Cerebellar nuclear complex (tissue), 1 donor: ENCODE data around the gene KBTBD12.
A peak's percentile ranks its signal among the peaks of the same experiment; 100 is the strongest.
"Not testable (repeated sequence)": the region's sequence is repeated elsewhere in the genome, so short reads cannot be mapped to it uniquely, and the experiment has no call there.

Experiments
- DNase-seq, 2 experiments: peaks; one replicate each; lab custom pipeline; 2025; lab: John Stamatoyannopoulos, UW

KBTBD12 gene, protein sequence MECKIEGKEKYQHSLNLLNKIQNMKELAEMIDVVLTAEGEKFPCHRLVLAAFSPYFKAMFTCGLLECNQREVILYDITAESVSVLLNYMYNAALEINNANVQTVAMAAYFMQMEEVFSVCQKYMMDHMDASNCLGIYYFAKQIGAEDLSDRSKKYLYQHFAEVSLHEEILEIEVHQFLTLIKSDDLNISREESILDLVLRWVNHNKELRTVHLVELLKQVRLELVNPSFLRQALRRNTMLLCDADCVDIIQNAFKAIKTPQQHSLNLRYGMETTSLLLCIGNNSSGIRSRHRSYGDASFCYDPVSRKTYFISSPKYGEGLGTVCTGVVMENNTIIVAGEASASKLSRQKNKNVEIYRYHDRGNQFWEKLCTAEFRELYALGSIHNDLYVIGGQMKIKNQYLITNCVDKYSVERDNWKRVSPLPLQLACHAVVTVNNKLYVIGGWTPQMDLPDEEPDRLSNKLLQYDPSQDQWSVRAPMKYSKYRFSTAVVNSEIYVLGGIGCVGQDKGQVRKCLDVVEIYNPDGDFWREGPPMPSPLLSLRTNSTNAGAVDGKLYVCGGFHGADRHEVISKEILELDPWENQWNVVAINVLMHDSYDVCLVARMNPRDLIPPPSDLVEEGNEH

DNA sequence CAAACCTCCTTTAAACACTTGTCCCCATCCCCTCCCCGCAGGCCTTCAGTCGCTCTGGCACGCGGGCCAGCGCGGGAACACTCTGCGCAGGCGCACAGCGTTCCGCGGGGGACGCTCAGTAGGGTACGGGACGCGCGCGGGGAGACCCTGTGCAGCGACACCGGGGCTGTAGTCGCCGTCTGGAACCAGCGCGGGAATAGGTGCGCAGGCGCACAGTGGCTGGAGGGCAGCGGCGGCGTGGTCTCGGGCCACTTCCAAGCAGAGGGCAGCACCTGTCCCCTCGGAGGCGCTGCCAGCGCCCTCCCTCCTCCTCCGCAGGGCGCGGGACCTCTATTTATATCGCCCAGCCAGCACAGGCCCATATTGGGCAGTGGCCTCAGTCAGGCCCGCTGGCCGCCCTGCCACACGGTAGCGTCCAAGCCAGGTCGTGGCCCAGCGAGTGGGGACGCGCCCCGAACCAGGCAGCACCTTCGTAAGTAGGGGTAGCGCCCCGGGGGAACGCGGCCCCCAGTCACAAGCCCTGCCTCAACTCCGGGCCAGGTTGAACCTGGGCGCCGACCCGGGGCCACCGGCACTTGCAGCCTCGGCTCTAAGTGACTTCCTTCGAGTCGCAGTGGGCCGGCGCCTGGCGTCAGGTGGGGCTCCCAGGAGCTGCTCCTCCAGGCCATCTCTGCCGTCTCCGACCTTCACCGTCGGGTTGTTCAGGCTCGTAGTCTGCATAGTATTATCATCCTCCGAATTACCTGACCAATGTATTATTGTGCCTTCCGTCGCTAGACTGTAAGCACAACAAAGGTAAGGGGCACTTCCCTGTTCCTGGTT is at the start of gene KBTBD12:
Gene KBTBD12 (plus strand): TSS at position 118 of the 822 bp plus-strand sequence. CDS start 7,830 bp downstream, outside the sequence.
- DNase-seq = no peak

- DNase-seq = no peak
Measured at GRCh38 chr3:127865941-127866340, 49.1 kb upstream of the KBTBD12 start.

- DNase-seq = no peak
Measured at GRCh38 chr3:127867412-127867811, 47.6 kb upstream of the KBTBD12 start.

- DNase-seq = no peak
Measured at GRCh38 chr3:127867986-127868385, 47.0 kb upstream of the KBTBD12 start.

DNA sequence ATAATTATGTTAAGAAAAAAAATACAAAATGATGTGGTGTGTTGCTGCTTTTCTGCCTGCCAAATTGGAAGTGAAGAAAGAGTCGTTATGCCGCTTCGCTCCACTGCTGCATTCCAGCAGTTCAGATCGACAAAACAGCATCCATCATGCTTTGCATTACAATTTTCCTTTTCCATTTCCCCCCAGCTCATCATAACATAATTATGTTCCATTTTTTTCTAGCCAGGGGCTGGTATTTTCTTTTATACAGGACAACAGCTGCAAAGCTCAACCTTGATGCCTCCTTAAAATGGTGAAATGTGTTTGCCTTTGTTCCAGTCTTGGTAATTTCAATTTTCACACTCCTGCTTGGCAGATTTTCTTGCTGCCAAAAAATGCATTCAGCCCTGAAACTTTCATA is 44.9 kb upstream of the KBTBD12 start:
- no peak for DNase-seq

DNA sequence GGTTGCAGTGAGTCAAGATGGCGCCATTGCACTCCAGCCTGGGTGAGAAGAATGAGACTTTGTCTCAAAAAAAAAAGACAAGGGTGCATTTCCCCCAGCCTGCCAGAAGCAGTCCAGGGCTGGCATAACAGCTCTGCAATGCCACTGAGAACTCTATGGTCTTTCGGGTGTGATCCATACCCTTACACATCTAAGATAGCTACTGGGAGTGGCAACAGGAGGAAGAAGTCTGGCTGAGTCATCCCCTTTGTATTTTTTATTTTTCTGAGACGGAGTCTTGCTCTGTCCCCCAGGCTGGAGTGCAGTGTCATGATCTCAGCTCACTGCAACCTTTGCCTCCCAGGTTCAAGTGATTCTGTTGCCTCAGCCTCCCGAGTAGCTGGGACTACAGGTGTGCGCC is 40.9 kb upstream of the KBTBD12 start:
- not testable (repeated sequence) for DNase-seq

DNA sequence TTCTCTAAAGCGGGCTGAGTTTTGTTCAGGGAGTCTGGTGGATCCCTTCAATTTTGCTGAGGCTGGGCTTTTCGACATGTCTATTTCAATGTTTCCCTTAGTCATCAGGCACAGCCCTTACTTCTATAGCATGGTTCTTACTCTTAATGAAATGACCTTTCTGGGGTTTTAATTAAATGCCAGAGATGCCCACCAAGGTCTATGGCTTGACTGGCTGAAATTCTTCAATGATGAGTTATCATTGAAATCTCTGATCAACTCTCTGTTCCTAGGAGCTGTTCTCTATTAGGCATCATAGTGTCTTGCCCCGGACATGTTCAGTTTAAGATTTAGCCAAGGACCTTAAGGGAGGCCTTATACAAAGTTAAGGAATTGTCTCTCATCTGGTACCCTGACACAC is 33.4 kb upstream of the KBTBD12 start:
- DNase-seq = no peak

DNA sequence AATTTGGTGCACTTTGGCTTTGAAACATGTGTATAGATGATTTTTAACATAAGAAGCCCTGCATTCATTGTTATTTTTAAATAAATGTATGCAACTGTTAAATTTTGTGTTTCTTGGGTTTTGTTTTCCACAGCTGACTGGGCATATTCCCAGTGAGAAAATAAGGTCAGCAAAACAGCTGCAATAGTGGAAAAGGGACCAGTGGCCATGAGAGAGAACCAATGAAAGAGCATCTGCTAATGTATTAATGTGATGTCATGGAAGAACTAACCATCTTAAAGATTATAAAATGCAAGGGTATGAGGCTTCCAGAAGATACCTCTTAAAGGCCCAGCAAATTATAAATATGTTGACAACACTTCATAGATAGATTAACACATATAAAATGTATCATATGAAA is 31.0 kb upstream of the KBTBD12 start:
- no peak for DNase-seq

GRCh38 chr3:127886231-127886955 is 28.6 kb upstream of the KBTBD12 start:
- DNase-seq = peak in 1 of 2 experiments; percentile 16

DNA sequence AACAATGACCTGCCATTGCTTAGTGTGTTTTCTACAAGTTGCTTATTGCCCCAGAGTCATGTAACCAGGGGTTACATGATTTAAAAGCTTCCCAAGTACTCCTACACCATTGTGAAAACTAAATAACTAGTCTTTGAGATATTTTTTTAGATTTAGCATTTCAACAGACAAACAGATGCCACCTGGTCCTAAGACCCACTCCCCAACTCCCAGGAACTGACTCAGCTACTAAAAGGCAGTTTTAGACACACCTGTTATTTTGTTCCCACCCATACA is 28.1 kb upstream of the KBTBD12 start:
- DNase-seq = no peak

DNA sequence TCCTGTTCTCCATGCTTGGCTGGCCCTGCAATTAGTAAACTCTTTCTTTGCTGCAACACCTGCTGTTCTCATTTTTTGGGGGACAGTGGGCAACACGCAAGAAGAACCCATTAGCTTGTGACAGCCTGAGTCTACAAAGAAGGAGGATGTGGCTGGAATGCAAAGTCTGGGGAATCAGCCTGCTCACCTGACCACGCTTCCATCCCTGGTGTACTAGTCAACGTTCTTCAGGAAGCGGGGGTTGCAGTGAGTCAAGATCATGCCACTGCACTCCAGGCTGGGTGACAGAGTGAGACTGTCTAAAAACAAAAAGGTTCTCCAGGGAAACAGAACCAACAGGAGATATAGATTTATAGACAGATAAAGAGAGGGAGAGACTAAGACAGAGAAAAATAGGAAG is 27.7 kb upstream of the KBTBD12 start:
- no peak for DNase-seq

GRCh38 chr3:127888156-127888555 is 26.9 kb upstream of the KBTBD12 start:
- DNase-seq = no peak

DNA sequence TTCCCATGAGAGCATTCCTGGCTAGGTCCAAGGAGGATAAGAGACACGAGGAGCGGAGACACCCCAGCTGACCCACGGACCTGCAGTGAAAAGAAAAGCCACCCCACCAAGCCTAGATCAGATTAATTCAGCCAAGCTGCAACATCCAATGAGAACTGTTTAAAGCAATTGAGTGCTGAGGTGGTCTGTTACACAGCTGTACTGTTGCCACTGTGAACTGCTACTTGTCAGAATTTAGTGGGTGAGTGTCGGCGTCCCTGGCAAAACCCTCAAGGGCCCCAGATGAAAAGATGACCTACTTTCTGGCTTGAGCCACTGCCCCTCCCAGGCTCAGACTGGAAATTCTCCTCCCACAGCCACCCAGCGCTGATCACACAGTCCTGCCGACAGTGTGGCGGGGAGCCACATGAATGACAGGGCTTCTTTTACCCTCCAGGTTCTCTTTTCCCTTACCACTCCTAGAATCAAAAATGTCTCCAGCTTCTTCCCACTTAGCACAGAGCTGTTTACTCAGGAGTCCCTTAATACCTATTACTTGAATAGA is 26.4 kb upstream of the KBTBD12 start:
- DNase-seq = no peak

- no peak for DNase-seq
Measured at GRCh38 chr3:127889461-127889863, 25.6 kb upstream of the KBTBD12 start.

- no peak for DNase-seq
Measured at GRCh38 chr3:127889976-127890650, 24.9 kb upstream of the KBTBD12 start.

GRCh38 chr3:127890651-127891290 is 24.3 kb upstream of the KBTBD12 start:
- DNase-seq = peak in 1 of 2 experiments; percentile 27

- no peak for DNase-seq
Measured at GRCh38 chr3:127894481-127894880, 20.6 kb upstream of the KBTBD12 start.

- DNase-seq = no peak
Measured at GRCh38 chr3:127899200-127899599, 15.8 kb upstream of the KBTBD12 start.

DNA sequence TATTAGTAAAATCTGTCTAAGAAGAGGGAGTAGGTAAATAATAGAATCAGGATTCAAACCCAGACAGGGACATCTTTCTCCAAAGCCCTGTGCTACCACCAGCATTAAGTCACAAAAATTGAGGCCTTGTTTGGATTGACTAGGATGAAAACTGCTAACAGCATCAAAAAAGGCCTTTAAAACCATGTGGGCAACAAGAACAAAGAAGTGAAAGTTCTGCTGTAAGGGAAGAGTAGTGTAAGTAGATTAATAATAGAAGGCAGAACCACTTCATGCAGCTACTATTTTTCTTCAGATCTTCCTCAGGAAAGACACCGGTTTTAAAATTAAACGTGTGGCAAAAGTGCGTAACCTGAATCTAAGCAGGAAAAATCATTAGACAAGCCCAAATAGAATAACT is 15.3 kb upstream of the KBTBD12 start:
- DNase-seq = no peak

GRCh38 chr3:127900536-127900935 is 14.5 kb upstream of the KBTBD12 start:
- no peak for DNase-seq

DNA sequence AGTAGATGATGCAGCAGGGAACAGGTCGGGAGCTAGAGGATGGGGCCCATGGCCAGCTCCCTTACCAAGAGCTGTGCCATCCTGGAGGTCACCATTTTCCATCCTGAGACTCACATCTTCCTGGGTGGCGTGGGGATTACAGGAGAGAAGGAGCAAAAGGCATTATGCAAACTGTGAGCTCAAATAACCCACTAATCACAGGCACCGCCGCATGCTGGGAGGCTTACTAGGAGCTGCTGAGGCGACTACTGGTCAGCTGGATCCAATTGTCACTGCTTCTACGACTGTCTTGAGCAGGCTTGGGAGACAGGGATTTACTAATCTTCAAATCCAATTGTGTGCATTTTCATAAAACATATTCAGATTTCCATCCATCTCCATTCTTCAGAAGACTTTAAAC is 12.5 kb upstream of the KBTBD12 start:
- no peak for DNase-seq
